SK-N-SH (cell line): ENCODE results near the gene ING5. TPM values are rescaled to one million over a fixed set of nuclear protein-coding genes. Genes with fewer than 3 reads are reported as not detected.

ENCODE experiments used
- CTCF ChIA-PET: fragments of 300-600, 350-600 bp; formaldehyde crosslinking; extraction: SDS; loops from one replicate; lab custom pipeline; 2021; lab: Yijun Ruan, JAX
- POLR2A ChIA-PET: fragments of 350-600 bp; sonication (Branson Sonifier 250); formaldehyde crosslinking; extraction: SDS; loops from one replicate; lab custom pipeline; 2020; ENCODE audit warnings: antibody characterized with exemption, inconsistent platforms; lab: Yijun Ruan, JAX
- DNase-seq: peaks from one replicate; pipeline ENCODE4 v3.0.0; 2012
- H2AFZ ChIP-seq: fragments of 200-600 bp; sonication (generic); 2 replicates; pipeline ENCODE4 v1.8.1; 2016; ENCODE audit warnings: antibody characterized with exemption, mild to moderate bottlenecking, low read depth
- H3F3A ChIP-seq: fragments of 200-600 bp; sonication (generic); replicated peaks from 2 replicates; pipeline ENCODE3; 2016; ENCODE audit warnings: antibody characterized with exemption, mild to moderate bottlenecking; ENCODE audit not compliant: insufficient read depth
- H3K27ac ChIP-seq, 2 experiments: fragments of 200-500 bp in 1 of 2; fragments of 200-600 bp in 1 of 2; sonication (Bioruptor generic) in 1 of 2; sonication (generic), shearing (Covaris generic) in 1 of 2; 2 replicates each; pipeline versions ENCODE4 v1.5.1 to v1.6.1; 2014 to 2016; ENCODE audit warnings: low read depth in 2 of 2, inconsistent platforms in 1 of 2, low read length in 1 of 2, mild to moderate bottlenecking in 1 of 2, mixed read lengths in 1 of 2
- H3K27me3 ChIP-seq: fragments of 200-600 bp; sonication (generic), shearing (Covaris generic); 2 replicates; pipeline ENCODE4 v1.6.1; 2016; ENCODE audit warnings: mixed run types; ENCODE audit not compliant: insufficient read depth
- H3K36me3 ChIP-seq, 2 experiments: fragments of 200-500 bp in 1 of 2; fragments of 200-600 bp in 1 of 2; sonication (Bioruptor generic) in 1 of 2; sonication (generic) in 1 of 2; replicated peaks in 1 of 2; 2 replicates each; pipeline versions ENCODE3 to v1.5.1; 2014 to 2016; ENCODE audit warnings: low read length in 1 of 2, mild to moderate bottlenecking in 1 of 2; ENCODE audit not compliant: insufficient read depth in 2 of 2, control insufficient read depth in 1 of 2
- H3K4me1 ChIP-seq, 2 experiments: fragments of 200-500 bp in 1 of 2; fragments of 200-600 bp in 1 of 2; sonication (Bioruptor generic) in 1 of 2; sonication (generic), shearing (Covaris generic) in 1 of 2; 2 replicates each; pipeline versions ENCODE4 v1.5.1 to v1.6.1; 2014 to 2016; ENCODE audit warnings: low read depth in 1 of 2, low read length in 1 of 2, mixed run types in 1 of 2; ENCODE audit not compliant: insufficient read depth in 2 of 2, control insufficient read depth in 1 of 2
- H3K4me2 ChIP-seq: fragments of 200-600 bp; sonication (generic), shearing (Covaris generic); 2 replicates; pipeline ENCODE4 v1.6.1; 2017; ENCODE audit warnings: mixed run types
- H3K4me3 ChIP-seq, 2 experiments: fragments of 200-500 bp in 1 of 2; fragments of 200-600 bp in 1 of 2; sonication (Bioruptor generic) in 1 of 2; sonication (generic), shearing (Covaris generic) in 1 of 2; 2 replicates each; pipeline versions ENCODE4 v1.5.1 to v1.8.1; 2014 to 2016; ENCODE audit warnings: low read depth in 2 of 2, inconsistent platforms in 1 of 2, low read length in 1 of 2, mild to moderate bottlenecking in 1 of 2, mixed read lengths in 1 of 2, moderate library complexity in 1 of 2
- H3K79me2 ChIP-seq: fragments of 200-600 bp; sonication (generic); 2 replicates; pipeline ENCODE4 v1.8.1; 2017; ENCODE audit warnings: mild to moderate bottlenecking; ENCODE audit not compliant: insufficient read depth
- H3K9ac ChIP-seq: fragments of 200-600 bp; sonication (generic); 2 replicates; pipeline ENCODE4 v1.6.1; 2017; ENCODE audit warnings: mixed run types
- H3K9me2 ChIP-seq: fragments of 200-600 bp; sonication (generic); 2 replicates; pipeline ENCODE4 v1.6.1; 2017; ENCODE audit warnings: mixed run types
- H3K9me3 ChIP-seq: fragments of 200-600 bp; sonication (generic); 2 replicates; pipeline ENCODE4 v1.6.1; 2017; ENCODE audit warnings: mixed run types, mild to moderate bottlenecking, moderate library complexity
- H4K20me1 ChIP-seq: fragments of 200-600 bp; sonication (generic); 2 replicates; pipeline ENCODE4 v1.6.1; 2017; ENCODE audit warnings: mild to moderate bottlenecking, mixed run types; ENCODE audit not compliant: insufficient read depth
- CHD2 ChIP-seq: fragments of 150-350 bp; IDR thresholded peaks from 2 replicates; pipeline ENCODE4 v1.6.1; 2018; ENCODE audit warnings: low read length; ENCODE audit not compliant: partially characterized antibody
- FOXJ3 ChIP-seq: sonication (generic); formaldehyde crosslinking; IDR thresholded peaks from 2 replicates; pipeline ENCODE4 v1.5.1; 2020; ENCODE audit warnings: mild to moderate bottlenecking, missing genetic modification reagents
- GABPA ChIP-seq: IDR thresholded peaks from 2 replicates; pipeline ENCODE4 v1.4.0; 2012; ENCODE audit warnings: low read depth, mild to moderate bottlenecking
- GATA2 ChIP-seq: sonication (generic); formaldehyde crosslinking; IDR thresholded peaks from 2 replicates; pipeline ENCODE4 v1.5.0; 2020; ENCODE audit warnings: mild to moderate bottlenecking, missing genetic modification reagents
- JUND ChIP-seq: IDR thresholded peaks from 2 replicates; pipeline ENCODE4 v1.4.0; 2012
- NRF1 ChIP-seq: IDR thresholded peaks from 2 replicates; pipeline ENCODE4 v1.6.1; 2012; ENCODE audit warnings: low read depth, mild to moderate bottlenecking, low read length
- PBX3 ChIP-seq: IDR thresholded peaks from 2 replicates; pipeline ENCODE4; 2012
- POLR2AphosphoS5 ChIP-seq: IDR thresholded peaks from 2 replicates; pipeline ENCODE4 v1.6.1; 2012; ENCODE audit warnings: low read depth, low read length
- RAD21 ChIP-seq: IDR thresholded peaks from 2 replicates; pipeline ENCODE4 v1.6.1; 2012; ENCODE audit warnings: mild to moderate bottlenecking, low read length
- SIN3A ChIP-seq: IDR thresholded peaks from 2 replicates; pipeline ENCODE4 v1.6.1; 2012; ENCODE audit warnings: low read depth, mild to moderate bottlenecking, low read length, moderate library complexity, borderline replicate concordance
- USF1 ChIP-seq: IDR thresholded peaks from 2 replicates; pipeline ENCODE4 v1.4.0; 2012; ENCODE audit warnings: low read depth, borderline replicate concordance
- USF2 ChIP-seq: fragments of 150-350 bp; IDR thresholded peaks from 2 replicates; pipeline ENCODE4 v1.6.1; 2017; ENCODE audit warnings: antibody characterized with exemption, low read length, low read depth, borderline replicate concordance
- ZBTB33 ChIP-seq: IDR thresholded peaks from 2 replicates; pipeline ENCODE4 v1.4.0; 2012; ENCODE audit warnings: low read depth, borderline replicate concordance
- WGBS: methylation state at CpG from one replicate; pipeline ENCODE4 v1.1.6; 2017; ENCODE audit warnings: low lambda C conversion rate; 5-methylcytosine and 5-hydroxymethylcytosine counted together
- polyA plus RNA-seq, 3 experiments: library from polyadenylated mRNA; depleted of rRNA; stranded (reverse); fragments of >200 nt; gene quantifications; 2 replicates each; pipeline ENCODE4 v1.2.3, GENCODE V29; 2012
- TF ChIP-seq, protein P1 (sequence below): IDR thresholded peaks from 2 replicates; pipeline ENCODE4 v1.6.1; 2012; ENCODE audit warnings: mild to moderate bottlenecking, low read depth, low read length, moderate library complexity
- TF ChIP-seq, protein P2 (sequence below): fragments of 150-350 bp; IDR thresholded peaks from 2 replicates; pipeline ENCODE4 v1.6.1; 2016; ENCODE audit warnings: mild to moderate bottlenecking, low read depth, low read length

The ING5 gene
- polyA plus RNA-seq, 1 of the 3 experiments (the other 2 are of a cell fraction), result 56.3 TPM

DNA sequence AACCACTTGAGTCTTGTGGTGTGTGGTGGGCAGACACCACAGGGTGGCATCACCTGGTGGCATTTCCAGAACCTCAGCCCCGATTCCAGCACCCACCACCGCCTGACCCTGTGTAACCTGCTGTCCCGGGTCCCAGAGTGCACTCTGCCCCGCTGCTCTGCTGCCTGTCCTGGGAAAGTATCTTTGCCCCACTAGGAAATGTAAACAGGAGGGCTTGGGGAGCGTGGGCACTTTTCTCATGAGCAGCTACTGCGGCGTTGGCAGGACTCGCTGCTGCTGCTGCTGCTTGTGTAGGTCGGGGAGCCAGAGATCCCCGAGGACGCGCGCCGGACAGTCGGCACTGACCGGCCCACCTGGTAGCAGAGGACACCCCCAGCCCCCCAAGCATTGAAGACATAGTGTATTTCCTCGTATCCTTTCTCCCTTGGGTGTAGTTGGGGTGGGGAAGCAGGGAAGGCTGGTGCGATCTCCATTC lies 28.6 kb upstream of the ING5 start:
- Histone ChIP-seq H3K79me2 (no peaks in the 10 kb centered on the region), H3K9me2 (no peaks in the 10 kb centered on the region), H2AFZ (no peak overlapping the region), H3K27me3 (no peaks in the 10 kb centered on the region), H3K9me3 (no peaks in the 10 kb centered on the region), H3K4me2 (no peak overlapping the region), H4K20me1 (no peaks in the 10 kb centered on the region), H3K36me3 (peaks cover 3 to 62% of the 10 kb centered on the region in 2 experiments), H3K4me3 (no peak overlapping the region), H3K4me1 (no peaks in the 10 kb centered on the region), H3K27ac (no peak overlapping the region), H3K9ac (no peak overlapping the region), H3F3A (peaks cover 3% of the 10 kb centered on the region)
- 89% methylated on average over 14 of the region's 18 CpGs for WGBS
- DNase-seq, result no peak
- TF ChIP-seq USF2 (no peak), CHD2 (no peak), NRF1 (no peak), GATA2 (CRISPR knock-in tag) (no peak), USF1 (no peak), ZBTB33 (no peak), GABPA (no peak), FOXJ3 (CRISPR knock-in tag) (no peak), POLR2AphosphoS5 (no peak), PBX3 (no peak), RAD21 (no peak), SIN3A (no peak), JUND (no peak)
- TF ChIP-seq, protein P1, sequence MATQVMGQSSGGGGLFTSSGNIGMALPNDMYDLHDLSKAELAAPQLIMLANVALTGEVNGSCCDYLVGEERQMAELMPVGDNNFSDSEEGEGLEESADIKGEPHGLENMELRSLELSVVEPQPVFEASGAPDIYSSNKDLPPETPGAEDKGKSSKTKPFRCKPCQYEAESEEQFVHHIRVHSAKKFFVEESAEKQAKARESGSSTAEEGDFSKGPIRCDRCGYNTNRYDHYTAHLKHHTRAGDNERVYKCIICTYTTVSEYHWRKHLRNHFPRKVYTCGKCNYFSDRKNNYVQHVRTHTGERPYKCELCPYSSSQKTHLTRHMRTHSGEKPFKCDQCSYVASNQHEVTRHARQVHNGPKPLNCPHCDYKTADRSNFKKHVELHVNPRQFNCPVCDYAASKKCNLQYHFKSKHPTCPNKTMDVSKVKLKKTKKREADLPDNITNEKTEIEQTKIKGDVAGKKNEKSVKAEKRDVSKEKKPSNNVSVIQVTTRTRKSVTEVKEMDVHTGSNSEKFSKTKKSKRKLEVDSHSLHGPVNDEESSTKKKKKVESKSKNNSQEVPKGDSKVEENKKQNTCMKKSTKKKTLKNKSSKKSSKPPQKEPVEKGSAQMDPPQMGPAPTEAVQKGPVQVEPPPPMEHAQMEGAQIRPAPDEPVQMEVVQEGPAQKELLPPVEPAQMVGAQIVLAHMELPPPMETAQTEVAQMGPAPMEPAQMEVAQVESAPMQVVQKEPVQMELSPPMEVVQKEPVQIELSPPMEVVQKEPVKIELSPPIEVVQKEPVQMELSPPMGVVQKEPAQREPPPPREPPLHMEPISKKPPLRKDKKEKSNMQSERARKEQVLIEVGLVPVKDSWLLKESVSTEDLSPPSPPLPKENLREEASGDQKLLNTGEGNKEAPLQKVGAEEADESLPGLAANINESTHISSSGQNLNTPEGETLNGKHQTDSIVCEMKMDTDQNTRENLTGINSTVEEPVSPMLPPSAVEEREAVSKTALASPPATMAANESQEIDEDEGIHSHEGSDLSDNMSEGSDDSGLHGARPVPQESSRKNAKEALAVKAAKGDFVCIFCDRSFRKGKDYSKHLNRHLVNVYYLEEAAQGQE, result no peak
- TF ChIP-seq, protein P2, sequence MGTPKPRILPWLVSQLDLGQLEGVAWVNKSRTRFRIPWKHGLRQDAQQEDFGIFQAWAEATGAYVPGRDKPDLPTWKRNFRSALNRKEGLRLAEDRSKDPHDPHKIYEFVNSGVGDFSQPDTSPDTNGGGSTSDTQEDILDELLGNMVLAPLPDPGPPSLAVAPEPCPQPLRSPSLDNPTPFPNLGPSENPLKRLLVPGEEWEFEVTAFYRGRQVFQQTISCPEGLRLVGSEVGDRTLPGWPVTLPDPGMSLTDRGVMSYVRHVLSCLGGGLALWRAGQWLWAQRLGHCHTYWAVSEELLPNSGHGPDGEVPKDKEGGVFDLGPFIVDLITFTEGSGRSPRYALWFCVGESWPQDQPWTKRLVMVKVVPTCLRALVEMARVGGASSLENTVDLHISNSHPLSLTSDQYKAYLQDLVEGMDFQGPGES, result no peak
- ChIA-PET CTCF (no interaction called here), POLR2A (no interaction called here)
